GM19025 (cell line): Measurements from ENCODE around the gene ORAI2.
"Not testable (repeated sequence)": the region's sequence is repeated elsewhere in the genome, so short reads cannot be mapped to it uniquely, and the experiment has no call there.

Source experiments
- ATAC-seq: cut with Tn5 transposase; IDR thresholded peaks from one replicate; pipeline ENCODE4 v1.9.1; 2021; ENCODE audit warnings: mild to moderate bottlenecking, low read depth, moderate library complexity; ENCODE audit not compliant: unreplicated experiment

Gene ORAI2

DNA sequence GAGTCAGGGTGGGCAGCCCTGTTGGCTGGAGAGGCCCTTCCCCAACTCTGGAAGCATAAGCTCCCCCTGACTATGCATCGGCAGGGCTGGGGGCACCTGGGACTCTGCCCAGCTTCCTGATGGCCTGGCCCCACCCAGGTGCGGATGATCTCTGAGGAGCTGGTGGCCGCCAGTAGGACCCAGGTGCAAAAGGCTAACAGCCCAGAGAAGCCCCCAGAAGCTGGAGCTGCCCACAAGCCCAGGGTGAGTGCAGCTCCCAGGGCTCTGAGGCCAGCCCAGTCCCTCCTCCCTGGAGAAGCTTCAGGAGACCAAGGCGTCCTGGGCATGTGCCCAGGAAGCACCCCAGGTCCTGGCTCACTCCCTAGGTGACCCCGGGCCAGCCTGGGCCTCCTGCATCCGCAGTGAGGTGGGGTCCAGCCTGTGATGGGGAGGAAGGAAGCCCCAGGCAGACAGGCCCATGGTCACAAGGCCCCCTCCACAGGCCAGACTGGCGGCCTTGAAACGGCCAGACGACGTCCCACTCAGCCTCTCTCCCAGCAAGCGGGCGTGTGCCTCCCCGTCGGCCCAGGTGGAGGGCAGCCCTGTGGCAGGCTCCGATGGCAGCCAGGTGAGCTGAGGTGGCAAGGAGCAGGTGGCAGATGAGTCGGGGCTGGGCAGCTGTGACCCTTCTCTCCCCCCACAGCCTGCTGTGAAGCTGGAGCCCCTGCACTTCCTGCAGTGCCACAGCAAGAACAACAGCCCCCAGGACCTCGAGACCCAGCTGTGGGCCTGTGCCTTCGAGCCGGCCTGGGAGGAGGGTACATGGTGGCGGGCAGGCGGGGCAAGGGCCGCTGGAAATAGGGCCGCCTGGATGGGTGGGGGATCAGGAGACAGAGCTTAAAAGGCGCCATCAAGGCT lies 34.5 kb downstream of the ORAI2 start:
- no peak for ATAC-seq

GRCh38 chr7:102468478-102469350 lies 35.3 kb downstream of the ORAI2 start:
- no peak for ATAC-seq

DNA sequence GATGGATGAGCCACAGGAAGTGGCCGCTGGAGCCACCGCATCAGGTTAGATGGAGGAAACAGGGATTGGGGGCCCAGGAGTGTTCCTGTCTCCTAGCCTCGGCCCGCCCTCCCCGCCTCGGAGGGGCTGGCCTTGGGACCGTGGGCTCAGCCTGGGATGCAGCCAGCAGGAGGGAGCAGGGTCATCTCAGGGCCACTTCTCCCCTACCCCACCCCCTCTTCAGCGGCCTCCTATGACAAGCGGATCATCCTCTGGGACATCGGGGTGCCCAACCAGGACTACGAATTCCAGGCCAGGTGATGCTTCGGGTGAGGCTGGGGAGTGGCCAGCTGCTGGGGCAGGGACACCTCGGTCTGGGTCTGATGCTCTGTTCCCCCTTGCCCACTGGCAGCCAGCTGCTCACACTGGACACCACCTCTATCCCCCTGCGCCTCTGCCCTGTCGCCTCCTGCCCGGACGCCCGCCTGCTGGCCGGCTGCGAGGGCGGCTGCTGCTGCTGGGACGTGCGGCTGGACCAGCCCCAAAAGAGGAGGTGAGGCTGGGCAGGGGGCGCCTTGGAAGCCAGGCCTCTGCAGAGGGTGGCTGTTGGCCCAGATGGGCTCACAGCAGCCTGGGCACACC lies 36.1 kb downstream of the ORAI2 start:
- no peak for ATAC-seq

- no peak for ATAC-seq
Observed at GRCh38 chr7:102469972-102470825, 36.8 kb downstream of the ORAI2 start.

- no peak for ATAC-seq
Observed at GRCh38 chr7:102471791-102472125, 38.4 kb downstream of the ORAI2 start.

GRCh38 chr7:102472126-102473041 lies 39.0 kb downstream of the ORAI2 start:
- ATAC-seq = no peak

- no peak for ATAC-seq
Observed at GRCh38 chr7:102473271-102473991, 40.1 kb downstream of the ORAI2 start.

DNA sequence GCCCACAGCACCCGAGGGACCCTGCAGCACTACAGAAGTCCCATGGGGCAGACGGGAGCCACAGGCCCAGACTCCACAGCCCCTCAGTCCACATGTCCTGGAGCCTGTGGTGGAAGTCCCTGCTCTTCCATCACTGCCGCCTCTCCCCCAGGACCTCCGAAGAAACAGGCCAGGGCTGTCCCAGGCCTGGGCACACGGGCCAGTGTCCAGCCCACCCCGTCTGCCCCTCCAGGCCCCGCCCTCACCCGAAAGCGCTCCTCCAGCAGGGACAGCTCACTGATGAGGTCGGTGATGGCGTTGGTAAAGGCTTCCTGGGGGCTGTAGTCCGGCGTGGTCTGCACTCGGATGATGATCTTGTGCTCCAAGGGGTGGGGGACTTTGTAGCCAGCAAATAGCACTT lies 40.7 kb downstream of the ORAI2 start:
- ATAC-seq = not testable (repeated sequence)

DNA sequence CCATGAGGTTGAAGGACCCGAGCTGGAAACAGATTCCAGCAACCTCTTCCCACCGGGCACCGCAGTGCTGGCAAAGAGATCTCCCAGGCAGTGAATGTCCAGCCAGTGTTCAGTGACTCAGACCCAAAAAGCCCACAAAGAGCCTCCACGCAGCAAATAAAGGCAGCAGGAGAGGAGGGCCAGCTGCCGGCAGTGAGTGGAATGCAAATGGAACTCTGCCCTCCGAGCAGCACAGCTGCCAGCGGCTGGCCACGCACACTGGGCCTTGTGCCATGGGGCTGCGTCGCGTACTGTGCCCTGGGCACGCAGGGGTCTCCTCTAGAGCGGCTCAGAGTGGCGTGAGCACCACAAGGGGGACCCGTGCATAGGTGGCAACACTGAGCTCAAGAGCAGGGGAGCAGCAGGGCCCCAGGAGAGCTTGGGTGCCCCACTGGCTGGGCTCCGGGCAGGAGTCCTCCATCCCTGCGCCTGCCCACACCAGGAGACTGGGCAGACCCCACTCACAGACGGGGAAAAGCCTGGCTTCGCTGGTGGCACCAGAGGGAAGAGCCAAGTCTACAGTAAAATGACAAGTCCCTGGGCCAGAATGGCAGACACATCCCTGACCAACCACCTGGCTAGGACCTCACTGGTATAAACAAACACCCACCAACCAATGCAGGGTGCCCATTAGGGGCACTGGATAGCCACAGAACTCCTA lies 41.5 kb downstream of the ORAI2 start:
- not testable (repeated sequence) for ATAC-seq

- peak; percentile 79 for ATAC-seq
Observed at GRCh38 chr7:102478314-102479208, 45.2 kb downstream of the ORAI2 start, which contains the start of gene POLR2J. Gene POLR2J (minus strand): TSS chr7:102478922. CDS start chr7:102478860, 62 bp downstream.

DNA sequence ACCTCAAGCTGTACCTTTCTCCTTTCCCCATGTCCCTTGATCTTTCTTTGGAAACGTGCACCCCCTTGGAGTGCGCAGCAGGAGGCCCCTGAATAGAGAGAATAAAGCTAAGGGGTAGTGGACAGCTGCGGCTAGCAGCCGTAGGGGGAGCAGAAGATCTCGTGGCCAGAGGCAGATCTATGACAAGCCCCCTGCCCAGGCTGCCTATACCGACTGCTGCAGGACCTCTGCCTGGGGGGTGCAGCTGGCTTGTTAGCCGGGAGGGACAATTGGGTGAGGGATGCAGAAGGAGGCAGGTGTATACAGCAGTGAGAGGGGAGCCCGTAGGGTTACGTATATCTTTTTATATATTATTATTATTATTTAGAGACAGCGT lies 45.8 kb downstream of the ORAI2 start:
- ATAC-seq = peak; percentile 24

DNA sequence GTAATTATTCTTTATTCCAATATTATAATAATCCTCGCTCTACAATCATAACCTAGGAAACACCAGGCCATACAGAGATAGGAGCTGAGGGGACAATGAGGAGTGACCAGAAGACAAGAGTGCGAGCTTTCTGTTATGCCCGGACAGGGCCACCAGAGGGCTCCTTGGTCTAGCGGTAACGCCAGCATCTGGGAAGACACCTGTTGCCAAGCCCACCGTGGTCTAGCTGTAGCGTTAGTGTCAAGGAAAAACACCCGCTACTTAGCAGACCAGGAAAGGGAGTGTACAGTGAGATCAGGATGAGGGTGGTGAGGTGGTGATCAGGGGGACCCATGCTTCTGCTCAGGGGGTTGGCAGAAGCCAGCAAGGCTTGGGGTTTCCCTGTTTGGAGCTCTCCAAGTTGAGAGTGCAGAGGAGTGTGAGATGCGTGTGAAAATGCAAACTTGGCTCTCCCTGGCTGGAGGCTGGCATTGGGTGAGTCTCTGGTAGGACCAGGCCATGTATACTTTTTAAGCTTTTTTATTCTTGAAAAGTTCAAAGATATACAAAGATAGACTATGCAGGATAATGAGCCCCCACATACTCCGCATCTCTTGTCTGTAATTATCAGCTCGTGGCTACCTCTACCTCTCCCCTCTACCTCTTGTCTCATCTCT lies 46.7 kb downstream of the ORAI2 start:
- ATAC-seq = not testable (repeated sequence)

GRCh38 chr7:102481962-102482361 lies 48.6 kb downstream of the ORAI2 start:
- ATAC-seq = not testable (repeated sequence)

DNA sequence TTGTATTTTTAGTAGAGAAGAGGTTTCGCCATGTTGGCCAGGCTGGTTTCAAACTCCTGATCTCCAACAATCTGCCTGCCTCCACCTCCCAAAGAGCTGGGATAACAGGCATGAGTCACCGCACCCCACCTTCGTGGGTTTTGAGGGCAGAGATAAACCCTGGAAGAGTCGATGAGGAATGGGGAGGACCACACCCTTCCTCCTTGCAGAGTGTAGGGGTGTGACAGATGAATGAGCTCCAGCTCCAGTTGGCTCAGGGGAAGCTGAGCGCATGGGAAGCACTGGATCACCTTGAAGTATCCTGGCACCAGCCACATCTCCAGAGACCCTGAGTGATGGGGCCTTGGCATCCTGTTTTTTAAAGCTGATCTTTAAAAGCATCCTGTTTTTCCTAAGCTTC lies 50.9 kb downstream of the ORAI2 start:
- ATAC-seq = not testable (repeated sequence)

DNA sequence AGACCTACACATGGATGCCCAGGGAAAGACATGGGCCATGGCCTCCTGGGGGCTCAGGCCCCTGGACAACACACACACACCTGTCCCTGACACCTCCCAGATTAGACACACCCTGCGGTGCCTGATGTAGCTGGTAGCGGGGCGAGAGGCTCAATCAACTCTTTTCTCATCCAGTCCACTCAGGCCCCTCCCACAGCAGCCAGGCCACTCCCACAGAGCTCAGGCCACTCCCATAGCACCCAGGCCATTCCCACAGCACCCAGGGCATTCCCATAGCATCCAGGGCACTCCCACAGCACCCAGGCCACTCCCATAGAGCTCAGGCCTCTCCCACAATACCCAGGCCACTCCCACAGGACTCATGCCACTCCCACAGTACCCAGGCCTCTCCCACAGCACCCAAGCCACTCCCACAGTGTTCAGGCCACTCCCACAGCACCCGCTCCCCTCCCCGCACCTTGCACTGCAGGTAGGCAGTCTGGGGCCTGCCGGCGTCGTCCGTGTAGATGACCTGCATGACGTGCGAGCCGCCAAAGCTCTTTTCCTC lies 57.2 kb downstream of the ORAI2 start:
- peak; percentile 39 for ATAC-seq
